WERI-Rb-1 (cell line): ENCODE measurements around the gene RWDD4.

Experiments used
- DNase-seq: peaks from one replicate; pipeline ENCODE4 v3.0.0-alpha.2; 2020
- H3K27ac ChIP-seq: fragments of 250-450 bp; sonication (Bioruptor Pico); 2 replicates; pipeline ENCODE4 v1.5.1; 2020; ENCODE audit warnings: mild to moderate bottlenecking, moderate library complexity
- H3K27me3 ChIP-seq: fragments of 250-450 bp; sonication (Bioruptor Pico); 2 replicates; pipeline ENCODE4 v1.5.1; 2021; ENCODE audit warnings: mild to moderate bottlenecking, low read depth, moderate library complexity; ENCODE audit not compliant: insufficient read depth, severe bottlenecking
- H3K36me3 ChIP-seq: fragments of 250-450 bp; sonication (Bioruptor Pico); 2 replicates; pipeline ENCODE4 v1.5.1; 2020; ENCODE audit warnings: mild to moderate bottlenecking, moderate library complexity
- H3K4me3 ChIP-seq: 2 replicates; pipeline ENCODE4 v1.5.1; 2011; ENCODE audit warnings: low read depth, mild to moderate bottlenecking, control low read depth, low read length
- H3K9me3 ChIP-seq: fragments of 250-450 bp; sonication (Bioruptor Pico); 2 replicates; pipeline ENCODE4 v1.5.1; 2021; ENCODE audit warnings: mild to moderate bottlenecking, moderate library complexity; ENCODE audit not compliant: severe bottlenecking
- TF ChIP-seq, protein P1 (sequence below): IDR thresholded peaks from 2 replicates; pipeline ENCODE4 v1.5.1; 2011; ENCODE audit warnings: low read depth, mild to moderate bottlenecking, control low read depth, inconsistent platforms, low read length

The RWDD4 gene

DNA sequence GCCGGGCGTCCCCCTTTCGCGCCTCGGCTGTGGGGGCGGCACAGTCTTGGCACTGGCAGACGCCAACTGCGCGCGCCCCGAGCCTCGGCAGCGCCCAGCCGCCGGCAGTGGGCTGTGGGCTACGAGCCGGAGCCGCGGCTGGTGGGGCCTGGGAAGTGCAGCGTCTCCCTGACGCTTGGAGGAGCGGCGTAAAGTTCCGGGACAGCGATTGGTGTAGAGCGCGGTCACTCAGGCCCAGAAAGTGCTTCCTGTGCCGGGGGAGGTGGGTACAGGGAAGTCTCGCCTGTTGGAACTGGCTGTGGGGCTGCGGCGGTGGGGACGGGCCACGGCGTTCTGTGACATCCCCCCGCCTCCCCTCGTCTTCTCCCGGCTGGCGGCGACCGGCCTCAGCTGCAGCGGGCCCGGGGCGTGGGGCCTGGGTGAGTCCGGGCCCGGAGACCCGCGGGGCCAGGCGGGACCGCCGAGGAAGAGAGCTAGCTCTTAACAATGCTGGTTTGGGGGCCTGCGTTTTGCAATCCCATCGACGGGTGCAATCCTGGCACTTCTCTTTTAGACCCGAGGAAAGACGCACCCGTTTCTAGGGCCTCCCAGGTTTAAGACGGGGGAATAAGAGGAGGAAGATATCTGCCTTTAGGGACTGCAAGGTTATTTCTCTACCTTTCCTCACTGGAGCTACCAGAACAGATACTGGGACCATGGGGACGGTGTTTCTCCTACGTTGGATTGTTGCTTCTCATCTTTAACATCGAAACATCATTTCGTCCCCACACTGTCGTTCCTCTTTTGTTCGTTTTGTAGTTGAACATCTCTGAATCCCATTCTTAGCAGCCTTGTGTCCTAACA lies at the start of gene RWDD4, which contains the start of gene TRAPPC11:
TSS of gene RWDD4 (minus strand) at position 157 of the 843 bp plus-strand sequence. CDS start 233 bp downstream, outside the sequence.
TSS of gene TRAPPC11 (plus strand) at position 265 of the 843 bp plus-strand sequence. CDS start 4,575 bp downstream, outside the sequence.
- Histone ChIP-seq H3K4me3 (peak within 1 kb of the TSS; percentile 97), H3K9me3 (no peaks in the 10 kb centered on the region), H3K27ac (peak within 1 kb of the TSS; percentile 84), H3K36me3 (peaks cover 12% of the 10 kb centered on the region), H3K27me3 (no peaks in the 10 kb centered on the region)
- peak; percentile 100 for DNase-seq
- TF ChIP-seq, protein P1, sequence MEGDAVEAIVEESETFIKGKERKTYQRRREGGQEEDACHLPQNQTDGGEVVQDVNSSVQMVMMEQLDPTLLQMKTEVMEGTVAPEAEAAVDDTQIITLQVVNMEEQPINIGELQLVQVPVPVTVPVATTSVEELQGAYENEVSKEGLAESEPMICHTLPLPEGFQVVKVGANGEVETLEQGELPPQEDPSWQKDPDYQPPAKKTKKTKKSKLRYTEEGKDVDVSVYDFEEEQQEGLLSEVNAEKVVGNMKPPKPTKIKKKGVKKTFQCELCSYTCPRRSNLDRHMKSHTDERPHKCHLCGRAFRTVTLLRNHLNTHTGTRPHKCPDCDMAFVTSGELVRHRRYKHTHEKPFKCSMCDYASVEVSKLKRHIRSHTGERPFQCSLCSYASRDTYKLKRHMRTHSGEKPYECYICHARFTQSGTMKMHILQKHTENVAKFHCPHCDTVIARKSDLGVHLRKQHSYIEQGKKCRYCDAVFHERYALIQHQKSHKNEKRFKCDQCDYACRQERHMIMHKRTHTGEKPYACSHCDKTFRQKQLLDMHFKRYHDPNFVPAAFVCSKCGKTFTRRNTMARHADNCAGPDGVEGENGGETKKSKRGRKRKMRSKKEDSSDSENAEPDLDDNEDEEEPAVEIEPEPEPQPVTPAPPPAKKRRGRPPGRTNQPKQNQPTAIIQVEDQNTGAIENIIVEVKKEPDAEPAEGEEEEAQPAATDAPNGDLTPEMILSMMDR = peak; percentile 14; the same call in 1 of the 2 replicates

DNA sequence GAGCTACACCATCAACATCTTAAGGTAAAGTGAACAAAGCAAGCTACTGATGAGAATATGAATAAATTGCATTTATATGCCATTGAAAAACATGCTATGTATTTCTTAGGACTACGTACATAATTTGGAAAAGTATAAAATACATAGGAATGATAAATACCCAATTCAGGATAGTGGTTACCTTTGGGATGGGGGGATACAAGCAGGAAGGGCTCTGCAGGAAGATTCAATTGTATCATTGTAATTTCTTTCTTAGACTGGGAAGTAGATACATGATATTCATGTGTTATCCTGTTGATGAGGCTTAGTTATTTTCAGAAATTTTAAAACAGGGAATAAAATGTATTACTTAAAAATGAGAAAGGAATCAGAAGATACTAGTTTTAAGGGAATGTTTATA lies 43.5 kb upstream of the RWDD4 start:
- no peaks in the 10 kb centered on the region for H3K9me3 ChIP-seq
- H3K27me3 ChIP-seq = no peaks in the 10 kb centered on the region
- TF ChIP-seq, protein P1 = no peak
- no peak for DNase-seq
- H3K36me3 ChIP-seq = peaks cover 67% of the 10 kb centered on the region
- H3K27ac ChIP-seq = no peak overlapping the region
- no peak overlapping the region for H3K4me3 ChIP-seq

DNA sequence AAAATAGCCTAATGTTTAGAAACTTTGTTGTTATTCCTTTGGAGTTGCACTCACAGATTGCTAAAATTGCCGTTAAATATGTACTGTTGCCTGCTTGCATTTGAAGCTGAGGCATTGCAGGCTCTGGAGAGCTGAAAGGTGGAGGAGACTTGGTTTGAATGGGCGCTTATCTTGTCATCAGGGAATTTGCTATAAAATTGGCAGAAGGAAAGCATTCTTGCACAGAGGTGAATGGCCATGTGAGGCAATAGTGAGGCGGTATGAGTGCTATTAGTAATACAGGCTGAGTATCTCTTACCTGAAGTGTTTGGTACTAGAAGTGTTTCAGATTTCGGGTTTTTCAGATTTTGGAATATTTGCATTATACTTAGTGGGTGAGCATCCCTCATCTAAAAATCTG lies 41.4 kb upstream of the RWDD4 start:
- Histone ChIP-seq H3K27me3 (no peaks in the 10 kb centered on the region), H3K4me3 (no peak overlapping the region), H3K9me3 (no peaks in the 10 kb centered on the region), H3K36me3 (peaks cover 83% of the 10 kb centered on the region), H3K27ac (no peak overlapping the region)
- DNase-seq = no peak
- TF ChIP-seq, protein P1 = no peak

DNA sequence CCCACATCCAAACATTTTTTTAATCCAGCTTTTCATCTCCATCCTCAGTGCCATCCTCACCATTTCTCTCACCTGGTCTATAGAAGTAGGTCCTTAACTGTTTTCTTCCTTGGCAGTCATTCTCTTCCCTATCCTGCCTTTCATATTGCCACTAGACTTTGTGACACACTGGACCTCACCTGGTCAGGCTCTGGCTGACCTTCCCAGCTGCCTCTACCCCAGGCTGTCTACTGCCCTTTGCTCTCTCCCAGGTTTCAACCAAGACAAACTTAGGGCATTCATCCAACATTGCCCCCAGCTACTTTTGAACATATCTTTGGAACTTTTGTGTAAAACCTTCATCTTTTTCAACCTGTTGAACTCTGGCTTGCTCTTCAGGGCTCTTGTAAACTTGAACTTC lies 39.9 kb upstream of the RWDD4 start:
- DNase-seq = no peak
- H3K4me3 ChIP-seq = no peak overlapping the region
- H3K27me3 ChIP-seq = no peaks in the 10 kb centered on the region
- no peak overlapping the region for H3K27ac ChIP-seq
- TF ChIP-seq, protein P1 = no peak
- peaks cover 90% of the 10 kb centered on the region for H3K36me3 ChIP-seq
- H3K9me3 ChIP-seq = no peaks in the 10 kb centered on the region

DNA sequence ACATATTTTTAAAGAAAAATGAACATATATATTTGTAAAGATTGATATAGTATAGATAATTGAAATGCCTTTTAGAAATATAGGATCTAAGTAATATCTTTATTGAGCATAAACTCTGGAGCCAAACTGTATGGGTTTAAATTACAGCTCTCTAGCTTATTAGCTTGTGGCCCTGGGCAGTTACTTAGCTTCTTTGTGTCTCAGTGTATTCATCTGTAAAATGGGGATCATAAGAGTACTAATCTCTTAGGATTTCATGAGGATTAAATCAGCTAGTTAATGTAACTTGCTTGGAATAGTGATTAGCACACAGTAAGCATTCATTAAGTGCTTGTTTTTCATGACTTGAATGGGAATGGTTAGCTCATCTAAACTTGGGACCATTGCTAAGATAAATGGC lies 32.9 kb upstream of the RWDD4 start:
- H3K9me3 ChIP-seq = no peaks in the 10 kb centered on the region
- no peak overlapping the region for H3K4me3 ChIP-seq
- no peak overlapping the region for H3K27ac ChIP-seq
- TF ChIP-seq, protein P1 = no peak
- no peaks in the 10 kb centered on the region for H3K27me3 ChIP-seq
- DNase-seq = no peak
- peaks cover 63% of the 10 kb centered on the region for H3K36me3 ChIP-seq
